A549 treated with DMSO at 1 μM for 4 hours (cell line): ENCODE measurements around the gene MYOF. TPM values are rescaled to one million over a fixed set of nuclear protein-coding genes. Genes with fewer than 3 reads are reported as not detected.

Source experiments
- total RNA-seq: library from RNA; stranded (reverse); fragments of 200-300 nt; extraction: Qiagen RNA extraction; gene quantifications from 5 replicates; pipeline ENCODE4 v1.2.3, GENCODE V29; 2022; ENCODE audit warnings: low read depth

MYOF gene
- total RNA-seq: 201 to 255 TPM (median 239 TPM) in 5 replicates

GRCh38 chr10:93482145-93482834 is at the start of gene MYOF:
Gene MYOF (minus strand): TSS chr10:93482334. CDS start chr10:93482194, 140 bp downstream.

GRCh38 chr10:93496322-93497041 is 14.3 kb upstream of the MYOF start, which contains the start of gene CEP55:
Gene CEP55 (plus strand): TSS chr10:93496612. CDS start chr10:93500052, 3,440 bp downstream.

Other genes starting within 250 kb of the MYOF start
- gene CEP55, start 14.3 kb upstream of the MYOF start, total RNA-seq: 56.8 to 76.0 TPM (median 71.2 TPM) in 5 replicates
- 0.17 to 0.31 TPM (median 0.21 TPM) in 5 replicates for gene FFAR4, start 84.3 kb upstream of the MYOF start, total RNA-seq
- gene RBP4, start 118.9 kb upstream of the MYOF start, total RNA-seq: 4.8 to 10.4 TPM (median 6.8 TPM) in 5 replicates
- not detected in 5 replicates for gene PDE6C, start 130.2 kb upstream of the MYOF start, total RNA-seq
- gene FRA10AC1, start 220.3 kb upstream of the MYOF start, total RNA-seq: 3.4 to 6.4 TPM (median 5.8 TPM) in 5 replicates